ENCODE data around the gene RAB3GAP2.

The RAB3GAP2 gene

GRCh38 chr1:220182656-220183055, 89.6 kb downstream of the RAB3GAP2 start:
- Histone ChIP-seq H2BK5ac (ENCODE audit: low read length) (no peak overlapping the region), H2BK12ac (ENCODE audit: low read length) (no peak overlapping the region), H3K14ac (ENCODE audit: low read length) (no peak overlapping the region), H3K4me3 (ENCODE audit: low read length in 2 of 2) (no peak overlapping the region), H3K9me3 (replicated peaks in 1 of 2; ENCODE audit: control insufficient read depth in 2 of 2, insufficient read depth in 1 of 2, low read depth in 1 of 2, low read length in 2 of 2) (peaks cover 0 to under 1% of the 10 kb centered on the region in 2 donors), H2BK120ac (ENCODE audit: low read depth, low read length) (no peak overlapping the region), H4K91ac (ENCODE audit: low read depth, low read length, poor library complexity) (no peak overlapping the region), H4K8ac (ENCODE audit: low read depth, low read length) (no peak overlapping the region), H3K23ac (ENCODE audit: low read depth, low read length, poor library complexity) (no peak overlapping the region), H3K4me2 (ENCODE audit: insufficient read depth, low read length, poor library complexity, severe bottlenecking) (no peak overlapping the region), H3K4ac (ENCODE audit: low read length) (no peak overlapping the region), H3K9ac (ENCODE audit: low read depth, low read length, poor library complexity) (no peak overlapping the region), H3K27me3 (ENCODE audit: control insufficient read depth in 3 of 3, insufficient read depth in 3 of 3, low read depth in 1 of 3, low read length in 3 of 3) (no peaks in the 10 kb centered on the region), H2AFZ (ENCODE audit: low read length) (no peak overlapping the region), H3K4me1 (ENCODE audit: control insufficient read depth in 2 of 2, insufficient read depth in 1 of 2, low read depth in 1 of 2, low read length in 2 of 2) (peaks cover 0 to under 1% of the 10 kb centered on the region in 2 donors), H3K36me3 (replicated peaks in 1 of 2; ENCODE audit: control insufficient read depth in 2 of 2, insufficient read depth in 2 of 2, low read length in 2 of 2) (peaks cover 2 to 85% of the 10 kb centered on the region in 2 donors), H3K18ac (ENCODE audit: low read length) (no peak overlapping the region), H3K79me1 (ENCODE audit: low read depth, low read length) (no peaks in the 10 kb centered on the region), H3K27ac (replicated peaks; ENCODE audit: low read length) (no peak overlapping the region), H2BK15ac (ENCODE audit: low read length) (no peak overlapping the region), H2AK5ac (ENCODE audit: low read depth, low read length) (no peak overlapping the region)
- no peak for DNase-seq (ENCODE audit: low spot score)
- no CpG with 5 or more reads among the region's 2 CpGs for WGBS, 2 donors (ENCODE audit: extremely low coverage in 2 of 2, insufficient read length in 2 of 2, insufficient replicate concordance in 1 of 2)

- Histone ChIP-seq H3K27me3 (ENCODE audit: control insufficient read depth in 3 of 3, insufficient read depth in 3 of 3, low read depth in 1 of 3, low read length in 3 of 3) (no peaks in the 10 kb centered on the region), H2BK15ac (ENCODE audit: low read length) (no peak overlapping the region), H2BK12ac (ENCODE audit: low read length) (no peak overlapping the region), H3K9me3 (replicated peaks in 1 of 2; ENCODE audit: control insufficient read depth in 2 of 2, insufficient read depth in 1 of 2, low read depth in 1 of 2, low read length in 2 of 2) (no peaks in the 10 kb centered on the region), H3K4me1 (ENCODE audit: control insufficient read depth in 2 of 2, insufficient read depth in 1 of 2, low read depth in 1 of 2, low read length in 2 of 2) (no peaks in the 10 kb centered on the region), H2BK5ac (ENCODE audit: low read length) (no peak overlapping the region), H3K36me3 (replicated peaks in 1 of 2; ENCODE audit: control insufficient read depth in 2 of 2, insufficient read depth in 2 of 2, low read length in 2 of 2) (peaks cover 3 to 83% of the 10 kb centered on the region in 2 donors), H3K4me2 (ENCODE audit: insufficient read depth, low read length, poor library complexity, severe bottlenecking) (no peak overlapping the region), H2AK5ac (ENCODE audit: low read depth, low read length) (no peak overlapping the region), H4K91ac (ENCODE audit: low read depth, low read length, poor library complexity) (no peak overlapping the region), H3K23ac (ENCODE audit: low read depth, low read length, poor library complexity) (no peak overlapping the region), H3K4me3 (ENCODE audit: low read length in 2 of 2) (no peak overlapping the region), H3K27ac (replicated peaks; ENCODE audit: low read length) (no peak overlapping the region), H3K79me1 (ENCODE audit: low read depth, low read length) (no peaks in the 10 kb centered on the region), H3K18ac (ENCODE audit: low read length) (no peak overlapping the region), H3K4ac (ENCODE audit: low read length) (no peak overlapping the region), H3K14ac (ENCODE audit: low read length) (no peak overlapping the region), H3K9ac (ENCODE audit: low read depth, low read length, poor library complexity) (no peak overlapping the region), H2AFZ (ENCODE audit: low read length) (no peak overlapping the region), H4K8ac (ENCODE audit: low read depth, low read length) (no peak overlapping the region), H2BK120ac (ENCODE audit: low read depth, low read length) (no peak overlapping the region)
- no peak for DNase-seq (ENCODE audit: low spot score)
- no CpG with 5 or more reads among the region's 1 CpG for WGBS, 2 donors (ENCODE audit: extremely low coverage in 2 of 2, insufficient read length in 2 of 2, insufficient replicate concordance in 1 of 2)
Measured at GRCh38 chr1:220182111-220182510, 90.1 kb downstream of the RAB3GAP2 start.

- no peak overlapping the region for H2BK120ac ChIP-seq (ENCODE audit: low read depth, low read length)
- no peak overlapping the region for H4K91ac ChIP-seq (ENCODE audit: low read depth, low read length, poor library complexity)
- no CpG with 5 or more reads among the region's 1 CpG for WGBS, 2 donors (ENCODE audit: extremely low coverage in 2 of 2, insufficient read length in 2 of 2, insufficient replicate concordance in 1 of 2)
- no peaks in the 10 kb centered on the region for H3K79me1 ChIP-seq (ENCODE audit: low read depth, low read length)
- H3K4me1 ChIP-seq (ENCODE audit: control insufficient read depth in 2 of 2, insufficient read depth in 1 of 2, low read depth in 1 of 2, low read length in 2 of 2) = no peaks in the 10 kb centered on the region
- H3K4me3 ChIP-seq (ENCODE audit: low read length in 2 of 2) = no peak overlapping the region
- H2AK5ac ChIP-seq (ENCODE audit: low read depth, low read length) = no peak overlapping the region
- H3K4me2 ChIP-seq (ENCODE audit: insufficient read depth, low read length, poor library complexity, severe bottlenecking) = no peak overlapping the region
- no peak overlapping the region for H4K8ac ChIP-seq (ENCODE audit: low read depth, low read length)
- H2BK15ac ChIP-seq (ENCODE audit: low read length) = no peak overlapping the region
- no peak overlapping the region for H2AFZ ChIP-seq (ENCODE audit: low read length)
- no peak for DNase-seq (ENCODE audit: low spot score)
- H3K36me3 ChIP-seq (replicated peaks in 1 of 2; ENCODE audit: control insufficient read depth in 2 of 2, insufficient read depth in 2 of 2, low read length in 2 of 2) = peaks cover 7 to 68% of the 10 kb centered on the region in 2 donors
- no peaks in the 10 kb centered on the region for H3K9me3 ChIP-seq (replicated peaks in 1 of 2; ENCODE audit: control insufficient read depth in 2 of 2, insufficient read depth in 1 of 2, low read depth in 1 of 2, low read length in 2 of 2)
- H3K23ac ChIP-seq (ENCODE audit: low read depth, low read length, poor library complexity) = no peak overlapping the region
- H3K18ac ChIP-seq (ENCODE audit: low read length) = no peak overlapping the region
- no peak overlapping the region for H3K4ac ChIP-seq (ENCODE audit: low read length)
- H2BK5ac ChIP-seq (ENCODE audit: low read length) = no peak overlapping the region
- no peak overlapping the region for H2BK12ac ChIP-seq (ENCODE audit: low read length)
- H3K27me3 ChIP-seq (ENCODE audit: control insufficient read depth in 3 of 3, insufficient read depth in 3 of 3, low read depth in 1 of 3, low read length in 3 of 3) = no peaks in the 10 kb centered on the region
- H3K14ac ChIP-seq (ENCODE audit: low read length) = no peak overlapping the region
- no peak overlapping the region for H3K27ac ChIP-seq (replicated peaks; ENCODE audit: low read length)
- no peak overlapping the region for H3K9ac ChIP-seq (ENCODE audit: low read depth, low read length, poor library complexity)
Measured at GRCh38 chr1:220176540-220176939, 95.7 kb downstream of the RAB3GAP2 start.

GRCh38 chr1:220170836-220171526, 101.3 kb downstream of the RAB3GAP2 start:
- Histone ChIP-seq H3K27me3 (ENCODE audit: control insufficient read depth in 3 of 3, insufficient read depth in 3 of 3, low read depth in 1 of 3, low read length in 3 of 3) (no peaks in the 10 kb centered on the region), H3K36me3 (replicated peaks in 1 of 2; ENCODE audit: control insufficient read depth in 2 of 2, insufficient read depth in 2 of 2, low read length in 2 of 2) (peaks cover 14 to 76% of the 10 kb centered on the region in 2 donors), H3K4me1 (ENCODE audit: control insufficient read depth in 2 of 2, insufficient read depth in 1 of 2, low read depth in 1 of 2, low read length in 2 of 2) (no peaks in the 10 kb centered on the region), H4K8ac (ENCODE audit: low read depth, low read length) (no peak overlapping the region), H2BK5ac (ENCODE audit: low read length) (no peak overlapping the region), H2BK120ac (ENCODE audit: low read depth, low read length) (no peak overlapping the region), H2BK12ac (ENCODE audit: low read length) (no peak overlapping the region), H2AK5ac (ENCODE audit: low read depth, low read length) (no peak overlapping the region), H3K4me3 (ENCODE audit: low read length in 2 of 2) (no peak overlapping the region), H3K4ac (ENCODE audit: low read length) (no peak overlapping the region), H3K79me1 (ENCODE audit: low read depth, low read length) (no peaks in the 10 kb centered on the region), H3K9ac (ENCODE audit: low read depth, low read length, poor library complexity) (no peak overlapping the region), H3K4me2 (ENCODE audit: insufficient read depth, low read length, poor library complexity, severe bottlenecking) (no peak overlapping the region), H3K18ac (ENCODE audit: low read length) (no peak overlapping the region), H3K9me3 (replicated peaks in 1 of 2; ENCODE audit: control insufficient read depth in 2 of 2, insufficient read depth in 1 of 2, low read depth in 1 of 2, low read length in 2 of 2) (no peaks in the 10 kb centered on the region), H3K14ac (ENCODE audit: low read length) (no peak overlapping the region), H4K91ac (ENCODE audit: low read depth, low read length, poor library complexity) (no peak overlapping the region), H3K23ac (ENCODE audit: low read depth, low read length, poor library complexity) (no peak overlapping the region), H3K27ac (replicated peaks; ENCODE audit: low read length) (no peak overlapping the region), H2BK15ac (ENCODE audit: low read length) (no peak overlapping the region), H2AFZ (ENCODE audit: low read length) (no peak overlapping the region)
- no peak for DNase-seq (ENCODE audit: low spot score)
- no CpG with 5 or more reads among the region's 1 CpG for WGBS, 2 donors (ENCODE audit: extremely low coverage in 2 of 2, insufficient read length in 2 of 2, insufficient replicate concordance in 1 of 2)
